ENCODE data around the gene ITGB6.

ITGB6 gene

GRCh38 chr2:160245614-160246155 is 45.6 kb upstream of the ITGB6 start:
- Histone ChIP-seq H3K9me2 (ENCODE audit: low read depth, low read length) (no peaks in the 10 kb centered on the region), H3K27me3 (ENCODE audit: insufficient read depth, low read length) (no peaks in the 10 kb centered on the region), H3K4me3 (ENCODE audit: low read depth, low read length, poor library complexity, severe bottlenecking) (no peak overlapping the region), H3K79me2 (ENCODE audit: insufficient read depth, low read length) (no peaks in the 10 kb centered on the region), H3K4me2 (ENCODE audit: low read length) (no peak overlapping the region), H3F3A (ENCODE audit: insufficient read depth, low read length) (no peaks in the 10 kb centered on the region), H3K9ac (ENCODE audit: low read length) (no peak overlapping the region), H3K27ac (ENCODE audit: low read depth, low read length, poor library complexity, severe bottlenecking) (no peak overlapping the region), H3K4me1 (ENCODE audit: insufficient read depth, low read length, severe bottlenecking) (no peaks in the 10 kb centered on the region), H3K9me3 (ENCODE audit: low read length) (no peaks in the 10 kb centered on the region), H4K20me1 (ENCODE audit: insufficient read depth, low read length) (no peaks in the 10 kb centered on the region), H3K36me3 (ENCODE audit: insufficient read depth, low read length) (no peaks in the 10 kb centered on the region), H2AFZ (ENCODE audit: low read length) (no peak overlapping the region)
- TF ChIP-seq CTCF (IDR thresholded peaks at IDR 0.05; ENCODE audit: low read length) (no peak), EZH2 (IDR thresholded peaks at IDR 0.05; ENCODE audit: borderline replicate concordance, low read length) (no peak)

- Histone ChIP-seq H4K20me1 (ENCODE audit: insufficient read depth, low read length) (no peaks in the 10 kb centered on the region), H3K9ac (ENCODE audit: low read length) (no peak overlapping the region), H3K9me3 (ENCODE audit: low read length) (no peaks in the 10 kb centered on the region), H2AFZ (ENCODE audit: low read length) (no peak overlapping the region), H3K79me2 (ENCODE audit: insufficient read depth, low read length) (no peaks in the 10 kb centered on the region), H3K4me3 (ENCODE audit: low read depth, low read length, poor library complexity, severe bottlenecking) (no peak overlapping the region), H3K4me2 (ENCODE audit: low read length) (no peak overlapping the region), H3F3A (ENCODE audit: insufficient read depth, low read length) (no peaks in the 10 kb centered on the region), H3K9me2 (ENCODE audit: low read depth, low read length) (no peaks in the 10 kb centered on the region), H3K36me3 (ENCODE audit: insufficient read depth, low read length) (no peaks in the 10 kb centered on the region), H3K4me1 (ENCODE audit: insufficient read depth, low read length, severe bottlenecking) (no peaks in the 10 kb centered on the region), H3K27ac (ENCODE audit: low read depth, low read length, poor library complexity, severe bottlenecking) (no peak overlapping the region), H3K27me3 (ENCODE audit: insufficient read depth, low read length) (no peaks in the 10 kb centered on the region)
- TF ChIP-seq CTCF (IDR thresholded peaks at IDR 0.05; ENCODE audit: low read length) (no peak), EZH2 (IDR thresholded peaks at IDR 0.05; ENCODE audit: borderline replicate concordance, low read length) (no peak)
Observed at GRCh38 chr2:160242893-160243564, 43.0 kb upstream of the ITGB6 start.

- no peak overlapping the region for H2AFZ ChIP-seq (ENCODE audit: low read length)
- no peaks in the 10 kb centered on the region for H3F3A ChIP-seq (ENCODE audit: insufficient read depth, low read length)
- no peak overlapping the region for H3K9ac ChIP-seq (ENCODE audit: low read length)
- H3K4me3 ChIP-seq (ENCODE audit: low read depth, low read length, poor library complexity, severe bottlenecking) = no peak overlapping the region
- no peaks in the 10 kb centered on the region for H3K9me3 ChIP-seq (ENCODE audit: low read length)
- H4K20me1 ChIP-seq (ENCODE audit: insufficient read depth, low read length) = no peaks in the 10 kb centered on the region
- H3K4me2 ChIP-seq (ENCODE audit: low read length) = no peak overlapping the region
- H3K27me3 ChIP-seq (ENCODE audit: insufficient read depth, low read length) = no peaks in the 10 kb centered on the region
- H3K36me3 ChIP-seq (ENCODE audit: insufficient read depth, low read length) = no peaks in the 10 kb centered on the region
- no peaks in the 10 kb centered on the region for H3K4me1 ChIP-seq (ENCODE audit: insufficient read depth, low read length, severe bottlenecking)
- no peaks in the 10 kb centered on the region for H3K9me2 ChIP-seq (ENCODE audit: low read depth, low read length)
- TF ChIP-seq EZH2 (IDR thresholded peaks at IDR 0.05; ENCODE audit: borderline replicate concordance, low read length) = no peak
- TF ChIP-seq CTCF (IDR thresholded peaks at IDR 0.05; ENCODE audit: low read length) = no peak
- H3K79me2 ChIP-seq (ENCODE audit: insufficient read depth, low read length) = no peaks in the 10 kb centered on the region
- no peak overlapping the region for H3K27ac ChIP-seq (ENCODE audit: low read depth, low read length, poor library complexity, severe bottlenecking)
Observed at GRCh38 chr2:160241251-160242137, 41.4 kb upstream of the ITGB6 start.

All from OCI-LY1 (cell line).